ENCODE results near the gene PTPRN2.
"Not testable (repeated sequence)": the region's sequence is repeated elsewhere in the genome, so short reads cannot be mapped to it uniquely, and the experiment has no call there.

PTPRN2 gene

DNA sequence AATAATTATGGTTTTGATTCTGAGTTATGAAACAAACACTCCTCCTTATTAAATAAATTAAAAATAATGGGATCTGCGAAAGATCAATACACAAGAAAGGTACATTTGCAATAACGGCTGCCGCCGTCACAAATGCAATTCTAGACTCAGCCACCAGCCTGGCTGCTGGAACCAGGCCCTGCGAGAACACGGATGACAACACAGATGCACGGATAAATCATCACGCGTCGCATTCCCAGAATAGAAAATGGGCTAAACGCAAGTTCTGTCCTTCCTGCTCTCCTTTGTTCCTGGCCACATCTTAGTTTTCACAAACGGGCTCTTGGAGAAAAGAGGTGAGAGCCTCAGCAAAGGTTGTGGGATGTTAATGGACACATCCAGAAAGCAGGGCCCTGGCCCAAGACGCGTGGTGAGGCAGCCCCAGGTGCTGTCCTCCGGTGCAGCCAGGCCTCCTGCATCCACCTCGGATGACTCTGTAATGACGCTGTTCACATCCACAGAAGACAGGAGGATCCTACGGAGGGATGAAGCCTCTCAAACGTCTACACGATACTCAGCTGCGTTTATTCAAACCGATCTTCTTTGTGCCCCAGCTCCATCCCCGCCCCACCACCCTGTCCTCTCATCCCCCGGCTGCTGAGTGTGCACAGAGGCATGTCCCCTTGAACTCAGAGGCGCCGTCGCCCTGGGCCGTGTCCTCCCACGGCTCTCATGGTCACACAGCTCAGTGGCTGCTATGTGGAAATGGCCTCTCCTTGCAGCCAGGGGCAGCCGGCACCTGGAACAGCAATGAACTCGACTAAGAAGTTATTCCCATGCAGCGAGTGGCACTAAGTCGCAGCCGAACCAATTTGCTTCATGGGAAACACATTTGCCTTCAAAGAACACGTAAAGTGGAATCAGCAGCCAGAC is 197.9 kb downstream of the PTPRN2 start:
- TF ChIP-seq, protein P1, sequence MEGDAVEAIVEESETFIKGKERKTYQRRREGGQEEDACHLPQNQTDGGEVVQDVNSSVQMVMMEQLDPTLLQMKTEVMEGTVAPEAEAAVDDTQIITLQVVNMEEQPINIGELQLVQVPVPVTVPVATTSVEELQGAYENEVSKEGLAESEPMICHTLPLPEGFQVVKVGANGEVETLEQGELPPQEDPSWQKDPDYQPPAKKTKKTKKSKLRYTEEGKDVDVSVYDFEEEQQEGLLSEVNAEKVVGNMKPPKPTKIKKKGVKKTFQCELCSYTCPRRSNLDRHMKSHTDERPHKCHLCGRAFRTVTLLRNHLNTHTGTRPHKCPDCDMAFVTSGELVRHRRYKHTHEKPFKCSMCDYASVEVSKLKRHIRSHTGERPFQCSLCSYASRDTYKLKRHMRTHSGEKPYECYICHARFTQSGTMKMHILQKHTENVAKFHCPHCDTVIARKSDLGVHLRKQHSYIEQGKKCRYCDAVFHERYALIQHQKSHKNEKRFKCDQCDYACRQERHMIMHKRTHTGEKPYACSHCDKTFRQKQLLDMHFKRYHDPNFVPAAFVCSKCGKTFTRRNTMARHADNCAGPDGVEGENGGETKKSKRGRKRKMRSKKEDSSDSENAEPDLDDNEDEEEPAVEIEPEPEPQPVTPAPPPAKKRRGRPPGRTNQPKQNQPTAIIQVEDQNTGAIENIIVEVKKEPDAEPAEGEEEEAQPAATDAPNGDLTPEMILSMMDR (IDR thresholded peaks at IDR 0.05; ENCODE audit: low read depth, low read length, missing control alignments): no peak
- H3K4me3 ChIP-seq (ENCODE audit: low read depth, low read length): no peak overlapping the region
- no peak for DNase-seq (ENCODE audit: low read depth)

DNA sequence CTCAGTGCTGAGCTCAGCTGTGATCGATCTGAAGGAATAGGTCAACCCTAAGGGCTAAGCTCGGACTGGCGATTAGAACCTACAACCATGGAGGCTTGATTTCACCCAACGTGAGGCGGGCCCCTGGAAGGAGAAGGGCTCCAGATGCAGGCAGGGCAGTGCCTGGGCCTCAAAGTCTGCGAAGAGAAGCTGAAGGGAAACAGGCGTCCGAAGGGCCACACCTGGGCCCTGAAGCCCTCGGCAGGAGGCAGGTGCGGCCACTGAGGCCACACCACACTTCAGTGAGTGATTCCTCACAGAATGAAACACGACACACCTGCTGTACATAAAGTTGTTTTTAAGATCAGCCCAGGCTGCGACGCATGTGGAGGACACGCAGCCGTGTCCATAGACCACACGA is 198.7 kb downstream of the PTPRN2 start:
- DNase-seq (ENCODE audit: low read depth): no peak
- H3K4me3 ChIP-seq (ENCODE audit: low read depth, low read length): no peak overlapping the region
- TF ChIP-seq, protein P1 (IDR thresholded peaks at IDR 0.05; ENCODE audit: low read depth, low read length, missing control alignments): no peak

DNA sequence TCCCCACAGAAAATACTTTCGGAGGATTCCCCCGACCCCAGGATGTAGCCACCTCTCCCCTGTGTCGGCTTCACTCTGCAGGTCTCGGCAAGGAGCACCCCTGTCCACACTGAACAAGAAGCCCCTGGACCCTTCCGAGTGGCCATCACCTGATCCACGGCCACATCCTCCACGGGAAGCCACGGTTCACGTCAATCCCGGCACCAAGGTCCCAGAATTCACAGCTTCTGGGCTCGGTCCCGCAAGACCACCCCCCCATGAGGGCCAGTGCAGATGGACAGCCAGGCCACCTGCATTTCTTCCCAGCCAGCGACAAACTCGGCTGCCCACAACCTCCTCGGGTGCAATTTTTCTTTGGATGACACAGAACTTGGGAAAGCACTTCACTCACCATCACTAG is 199.6 kb downstream of the PTPRN2 start:
- no peak overlapping the region for H3K4me3 ChIP-seq (ENCODE audit: low read depth, low read length)
- TF ChIP-seq, protein P1 (IDR thresholded peaks at IDR 0.05; ENCODE audit: low read depth, low read length, missing control alignments): no peak
- no peak for DNase-seq (ENCODE audit: low read depth)

DNA sequence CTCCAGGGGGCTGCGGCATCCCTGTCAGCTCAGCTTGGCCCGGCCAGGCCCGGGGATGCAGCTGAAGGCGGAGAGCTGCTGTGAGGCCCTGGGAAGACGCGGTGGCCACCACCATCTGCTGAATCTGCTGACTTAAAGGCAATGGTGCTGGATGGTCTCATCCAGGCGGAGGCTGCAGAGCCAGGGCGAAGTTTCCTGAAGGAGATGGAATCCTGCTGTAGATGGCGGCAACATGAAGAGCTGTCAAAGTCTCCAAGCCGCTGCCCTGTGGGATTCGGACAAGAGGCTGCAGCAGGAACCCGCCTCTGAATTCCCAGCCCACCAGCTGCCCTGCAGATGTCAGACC is 200.1 kb downstream of the PTPRN2 start:
- TF ChIP-seq, protein P1 (IDR thresholded peaks at IDR 0.05; ENCODE audit: low read depth, low read length, missing control alignments): no peak
- no peak for DNase-seq (ENCODE audit: low read depth)

DNA sequence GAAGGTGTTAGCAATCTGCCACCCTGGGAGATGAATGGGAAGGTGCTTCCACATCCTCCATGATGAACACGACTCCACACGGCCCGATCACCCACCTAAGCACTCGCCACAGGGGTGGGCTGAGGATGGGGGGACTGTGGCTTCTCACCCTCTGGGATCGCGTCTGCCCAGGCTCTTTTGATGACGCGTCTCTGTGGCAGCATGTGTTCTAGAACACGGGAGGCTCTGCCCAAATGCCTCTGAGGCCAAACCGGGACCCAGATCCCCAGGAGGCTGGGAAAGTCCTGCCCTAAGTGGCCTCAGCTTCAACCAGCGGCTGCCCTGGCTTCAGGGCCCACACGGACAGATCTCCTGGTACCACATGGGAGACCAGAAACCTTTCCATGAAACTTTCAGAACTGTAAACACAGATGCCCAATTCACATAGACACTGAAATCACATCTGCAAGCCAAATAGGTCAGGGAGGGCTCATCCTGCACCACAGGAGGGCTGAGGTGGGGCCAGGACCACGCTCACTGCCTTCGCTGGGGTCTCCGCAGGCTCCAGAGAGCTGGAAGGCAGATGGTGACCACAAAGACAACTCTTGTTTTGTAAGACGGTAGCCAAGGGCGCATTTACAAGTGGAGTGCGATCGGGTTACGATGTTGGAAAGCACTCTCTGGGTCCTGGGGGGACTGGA is 200.6 kb downstream of the PTPRN2 start:
- H3K4me3 ChIP-seq (ENCODE audit: low read depth, low read length): no peak overlapping the region
- no peak for DNase-seq (ENCODE audit: low read depth)
- TF ChIP-seq, protein P1 (IDR thresholded peaks at IDR 0.05; ENCODE audit: low read depth, low read length, missing control alignments): no peak

More for the DNA sequence above, 200.1 kb downstream of the PTPRN2 start:
- no peak overlapping the region for H3K4me3 ChIP-seq (ENCODE audit: low read depth, low read length)

DNA sequence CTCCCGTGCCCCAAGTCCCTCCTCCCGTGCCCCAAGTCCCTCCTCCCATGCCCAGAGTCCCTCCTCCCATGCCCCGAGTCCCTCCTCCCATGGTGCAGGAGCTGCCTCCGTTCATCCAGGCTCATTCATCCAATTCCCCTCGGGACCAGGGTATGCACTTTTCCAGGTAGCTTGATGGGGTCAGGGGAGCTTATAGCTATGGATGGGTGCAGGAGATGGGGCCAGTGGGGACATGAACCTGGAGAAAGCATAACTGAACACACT is 201.3 kb downstream of the PTPRN2 start:
- TF ChIP-seq, protein P1 (IDR thresholded peaks at IDR 0.05; ENCODE audit: low read depth, low read length, missing control alignments): no peak
- no peak for DNase-seq (ENCODE audit: low read depth)
- H3K4me3 ChIP-seq (ENCODE audit: low read depth, low read length): no peak overlapping the region

DNA sequence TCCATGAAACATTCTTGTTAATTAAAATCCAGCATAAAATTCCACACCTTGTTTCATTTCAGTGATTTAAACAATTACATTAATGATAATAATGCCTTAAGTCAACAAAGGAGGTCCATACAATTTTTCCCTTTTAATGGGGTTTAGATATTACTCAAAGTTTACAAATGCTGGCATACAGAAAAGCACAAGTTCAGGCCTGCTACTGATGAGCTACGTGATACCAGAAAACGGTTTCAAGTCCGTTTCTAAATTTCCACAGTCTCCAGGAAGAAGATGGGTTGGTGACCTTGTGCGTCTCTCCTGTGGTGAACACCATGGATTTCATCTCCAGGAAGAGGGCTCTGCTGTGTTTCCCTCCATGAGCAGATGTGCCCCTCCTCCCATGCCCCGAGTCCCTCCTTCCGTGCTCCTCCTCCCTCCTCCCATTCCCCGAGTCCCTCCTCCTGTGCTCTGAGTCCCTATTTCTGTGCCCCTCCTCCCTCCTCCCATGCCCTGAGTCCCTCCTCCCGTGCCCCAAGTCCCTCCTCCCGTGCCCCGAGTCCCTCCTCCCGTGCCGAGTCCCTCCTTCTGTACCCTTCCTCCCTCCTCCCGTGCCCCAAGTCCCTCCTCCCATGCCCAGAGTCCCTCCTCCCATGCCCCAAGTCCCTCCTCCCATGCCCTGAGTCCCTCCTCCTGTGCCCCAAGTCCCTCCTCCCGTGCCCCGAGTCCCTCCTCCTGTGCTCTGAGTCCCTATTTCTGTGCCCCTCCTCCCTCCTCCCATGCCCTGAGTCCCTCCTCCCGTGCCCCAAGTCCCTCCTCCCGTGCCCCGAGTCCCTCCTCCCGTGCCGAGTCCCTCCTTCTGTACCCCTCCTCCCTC is 201.9 kb downstream of the PTPRN2 start:
- not testable (repeated sequence) for H3K4me3 ChIP-seq (ENCODE audit: low read depth, low read length); DNase-seq (ENCODE audit: low read depth)
